NCI-H187 treated with DMSO at 0.1 percent for 48 hours (cell line): ENCODE data around the gene CLIC6.

Experiments
- DNase-seq: peaks from one replicate; lab custom pipeline; 2025; lab: John Stamatoyannopoulos, UW

The CLIC6 gene

DNA sequence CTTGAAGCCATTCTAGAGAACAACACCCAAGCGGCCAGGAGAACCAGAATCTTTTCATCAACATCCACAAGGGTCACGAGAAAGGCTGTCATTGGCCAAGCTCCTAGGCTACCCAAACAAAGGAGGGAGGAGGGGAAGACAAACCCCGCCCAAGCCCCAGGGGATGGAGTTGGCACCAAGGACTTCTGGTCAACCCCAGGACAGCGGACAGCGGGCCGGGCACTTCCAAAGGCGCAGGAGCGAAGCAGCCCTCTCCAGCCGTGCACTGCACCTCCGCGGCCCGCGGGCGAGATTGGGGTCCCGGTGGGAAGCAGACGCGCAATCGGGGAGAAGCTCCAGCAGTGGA, at the start of gene CLIC6:
Gene CLIC6, plus strand, starts transcription at position 192 of the 346 bp plus-strand sequence. CDS start 395 bp downstream, outside the sequence.
- DNase-seq: no peak

DNA sequence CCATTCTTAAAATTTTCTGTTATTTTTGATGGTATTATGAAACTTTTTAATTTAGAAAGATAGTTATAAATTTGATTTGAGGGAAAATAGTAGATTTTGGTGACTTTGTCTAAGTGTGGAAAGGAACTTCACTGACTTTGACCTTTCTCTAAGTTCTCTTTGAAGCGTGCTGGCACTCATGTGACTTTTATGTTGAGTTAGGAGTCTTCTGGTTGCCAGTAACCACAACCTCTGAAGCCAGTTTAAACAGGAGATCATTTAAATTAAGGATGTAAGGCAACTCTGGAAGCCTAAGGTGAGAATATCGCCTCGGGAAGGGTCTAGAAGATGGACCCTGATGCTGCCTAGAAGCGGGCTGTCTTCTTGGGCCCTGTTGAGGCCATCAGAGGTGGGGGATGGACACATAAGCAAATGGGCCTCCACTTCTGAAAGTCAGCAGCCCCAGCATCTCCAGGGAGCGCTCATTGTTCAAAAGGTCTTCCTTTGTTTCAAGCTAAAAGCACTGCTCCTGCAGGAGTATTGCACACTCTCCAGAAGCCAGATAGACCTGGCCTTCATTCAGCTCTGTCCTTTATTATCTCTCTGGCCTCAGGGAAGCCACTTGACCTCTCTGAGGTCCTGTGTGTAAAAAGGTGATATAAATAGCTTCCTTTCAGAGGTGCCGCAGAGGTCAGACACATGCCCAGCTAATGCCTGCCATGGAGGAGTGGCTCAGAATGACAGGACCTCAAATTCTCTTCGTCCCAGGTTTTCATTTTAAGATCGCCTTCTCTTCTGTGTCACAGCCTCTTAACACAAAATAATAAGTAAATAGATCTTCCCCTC, 48.7 kb upstream of the CLIC6 start:
- DNase-seq: no peak

DNA sequence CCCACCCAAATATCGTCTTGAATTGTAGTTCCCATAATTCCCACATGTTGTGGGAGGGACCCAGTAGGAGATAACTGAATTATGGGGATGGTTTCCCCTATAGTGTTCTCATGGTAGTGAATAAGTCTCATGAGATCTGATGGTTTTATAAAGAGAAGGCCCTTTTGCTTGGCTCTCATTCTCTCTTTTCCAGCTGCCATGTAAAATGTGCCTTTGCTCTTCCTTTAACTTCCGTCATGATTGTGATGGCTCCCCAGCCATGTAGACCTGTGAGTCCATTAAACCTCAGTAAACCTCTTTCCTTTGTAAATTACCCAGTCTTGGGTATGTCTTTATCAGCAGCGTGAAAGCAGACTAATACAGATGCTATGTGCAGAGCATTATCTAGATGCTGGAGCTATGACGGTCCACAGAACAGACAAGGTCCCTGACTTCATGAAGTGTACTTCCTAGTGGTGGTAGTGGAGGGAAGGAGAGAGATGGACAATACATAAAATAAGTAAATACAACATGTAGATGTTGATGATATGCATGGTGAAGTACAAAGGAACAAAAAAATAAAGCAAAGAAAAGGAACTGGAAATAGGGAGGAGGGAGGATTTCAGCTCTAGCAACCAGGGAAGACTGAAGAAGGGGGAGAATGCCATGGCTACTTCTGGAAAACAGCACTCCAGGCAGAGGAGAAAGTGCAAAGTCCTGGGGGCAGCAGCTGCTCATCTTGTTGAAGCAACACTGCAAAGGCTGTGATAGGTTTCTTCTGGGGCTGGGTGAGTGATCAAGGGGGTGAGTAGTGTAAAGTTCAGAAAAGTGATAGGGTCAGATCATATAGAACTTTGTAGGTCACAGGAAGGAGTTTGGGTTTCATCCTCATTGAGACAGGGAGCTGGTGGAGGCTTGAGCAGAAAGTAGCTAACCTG, 47.1 kb upstream of the CLIC6 start:
- no peak for DNase-seq

DNA sequence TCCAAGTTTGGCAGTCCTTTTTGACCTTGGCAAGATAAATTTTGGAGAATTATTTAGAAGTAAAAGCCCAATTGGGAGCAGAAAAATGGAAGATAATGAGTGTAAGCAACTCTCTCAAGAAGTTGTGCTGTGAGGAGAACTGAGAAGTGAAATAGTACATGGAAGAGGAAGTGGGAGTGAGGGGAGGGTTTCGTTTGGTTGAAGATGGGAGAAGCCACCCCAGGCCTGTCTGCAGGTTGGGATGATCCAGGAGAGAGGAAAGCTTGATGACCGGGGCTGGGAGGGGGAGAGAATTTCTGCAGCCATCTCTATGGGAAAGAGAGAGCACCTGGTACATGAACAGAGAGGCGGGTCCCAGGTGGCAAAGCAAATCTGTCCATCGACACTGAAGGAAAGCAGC, 45.3 kb upstream of the CLIC6 start:
- DNase-seq: no peak

DNA sequence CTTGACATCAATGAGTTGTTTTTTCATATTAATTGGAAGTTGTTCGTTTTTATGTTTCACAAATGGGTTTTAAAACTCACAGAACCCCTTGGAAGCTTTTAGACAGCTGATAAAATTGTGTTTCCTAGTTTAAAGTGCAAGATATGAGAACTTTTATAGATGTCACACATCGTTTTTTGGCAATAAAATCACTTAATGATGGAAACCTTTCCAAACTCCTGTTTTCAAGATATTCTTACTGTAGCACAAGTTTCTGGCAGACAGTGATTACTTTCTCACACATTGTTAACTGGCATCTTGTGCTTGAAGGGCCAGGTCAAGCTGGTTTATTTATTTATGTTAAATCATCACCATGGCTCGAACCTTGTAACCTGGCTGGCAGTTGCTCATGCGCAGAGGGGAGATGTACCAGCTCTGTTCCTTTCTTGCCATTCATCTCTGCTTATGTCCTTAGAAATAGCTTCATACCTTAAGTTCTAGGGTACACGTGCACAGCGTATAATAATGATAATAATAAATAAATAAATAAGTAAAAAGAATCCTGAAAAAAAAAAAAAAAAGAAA, 43.7 kb upstream of the CLIC6 start:
- no peak for DNase-seq

DNA sequence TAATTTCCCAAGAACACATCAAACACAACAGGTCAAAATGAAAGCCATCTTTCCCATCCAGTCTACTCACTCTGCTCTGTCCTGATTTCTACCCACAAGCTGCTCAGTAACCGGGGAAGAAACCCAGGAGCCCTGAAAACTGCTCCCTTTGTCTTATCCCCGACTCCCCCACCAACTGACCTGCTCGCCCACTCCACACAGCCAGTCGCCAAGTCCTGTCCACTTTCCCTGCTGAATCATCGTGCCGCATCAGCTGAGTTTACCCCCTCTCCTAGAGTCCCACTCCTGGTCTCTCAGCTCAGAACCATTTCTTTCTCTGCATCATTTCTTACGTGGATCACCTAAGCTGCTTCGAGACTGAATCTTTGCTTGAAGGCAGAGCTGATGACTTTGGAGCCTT, 42.7 kb upstream of the CLIC6 start:
- DNase-seq: no peak

DNA sequence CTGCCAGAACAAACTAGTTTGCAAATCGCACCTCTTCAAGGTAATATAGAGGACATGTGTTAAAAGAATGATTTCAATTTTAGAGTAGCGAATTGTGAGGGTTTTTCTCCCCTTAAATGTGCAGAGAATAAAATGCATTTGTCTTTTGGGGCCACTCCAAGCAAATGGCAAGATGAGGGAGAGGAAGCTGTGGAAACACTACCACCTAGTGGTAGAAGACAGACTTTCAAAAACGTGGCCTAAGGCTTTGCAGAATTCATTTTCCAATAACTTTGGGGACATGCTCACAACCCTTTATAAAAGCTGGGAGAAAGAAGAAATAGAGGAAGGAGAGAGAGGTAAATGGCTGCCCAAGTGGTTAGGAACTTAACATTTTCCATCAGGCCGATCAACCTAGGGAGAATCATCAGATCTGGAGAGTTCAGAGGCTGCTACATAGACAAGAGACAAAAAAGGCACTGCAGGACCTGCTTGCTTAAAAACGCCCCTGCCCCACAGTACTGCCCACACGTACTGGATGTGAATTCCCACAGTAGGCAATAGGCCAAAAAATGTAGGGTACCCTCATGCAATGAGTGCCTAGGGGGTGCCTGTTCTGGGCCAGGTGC, 38.2 kb upstream of the CLIC6 start:
- peak; percentile 43 for DNase-seq

DNA sequence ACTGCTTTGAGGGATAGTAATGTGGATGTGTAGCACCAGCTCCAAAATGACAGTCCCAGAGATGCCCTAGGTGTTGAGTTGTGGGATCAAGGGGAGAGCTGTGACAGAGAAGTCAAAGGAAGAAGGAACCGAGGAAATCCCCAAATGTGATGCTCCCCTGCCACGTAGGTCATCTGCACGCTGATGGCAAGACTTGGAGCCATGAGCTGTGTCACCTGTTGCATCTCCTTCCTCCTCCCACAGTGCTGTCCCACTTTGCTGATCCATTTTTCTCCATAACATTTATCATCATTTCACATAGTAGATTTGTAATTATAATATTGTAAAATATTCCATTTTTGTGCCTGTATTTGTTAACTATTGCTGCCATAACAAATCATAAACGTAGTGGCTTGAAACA, 36.3 kb upstream of the CLIC6 start:
- no peak for DNase-seq

DNA sequence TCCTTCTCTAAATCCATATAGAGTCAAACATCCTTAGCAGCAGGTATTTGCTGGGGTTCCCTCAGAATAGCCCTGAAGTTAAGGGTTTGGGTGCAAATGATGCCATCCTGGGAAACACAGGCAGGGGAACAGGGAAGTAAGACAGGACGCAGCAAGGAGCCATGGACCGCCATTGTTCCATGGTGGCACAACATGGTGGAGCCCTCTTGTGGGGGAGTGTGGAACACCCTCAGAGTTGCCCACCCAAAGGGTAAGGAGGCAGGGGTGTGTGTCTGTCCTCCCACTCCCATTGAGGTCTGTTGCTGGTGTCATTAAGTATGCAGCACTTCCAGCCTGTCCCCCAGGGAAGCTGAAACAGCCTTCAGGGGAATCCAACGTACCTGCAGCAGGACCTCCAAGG, 33.5 kb upstream of the CLIC6 start:
- no peak for DNase-seq

DNA sequence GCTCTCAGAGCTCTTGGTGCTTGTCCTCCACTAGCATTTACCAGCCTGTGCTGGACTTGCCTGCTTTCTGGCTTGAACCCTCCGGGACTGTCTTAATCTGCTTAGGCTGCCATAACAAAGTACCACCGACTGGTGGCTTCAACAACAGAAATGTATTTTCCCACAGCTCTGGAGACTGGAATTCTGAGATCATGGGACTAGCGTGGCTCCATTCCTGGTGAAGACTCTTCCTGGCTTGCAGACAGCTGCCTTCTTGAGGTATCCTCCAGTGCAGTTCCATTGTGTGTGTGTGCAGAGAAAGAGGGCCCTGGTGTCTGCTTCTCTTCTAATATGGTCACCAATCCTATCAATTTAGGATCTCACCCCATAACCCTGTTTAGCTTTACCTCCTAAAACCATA, 31.8 kb upstream of the CLIC6 start:
- DNase-seq: no peak

DNA sequence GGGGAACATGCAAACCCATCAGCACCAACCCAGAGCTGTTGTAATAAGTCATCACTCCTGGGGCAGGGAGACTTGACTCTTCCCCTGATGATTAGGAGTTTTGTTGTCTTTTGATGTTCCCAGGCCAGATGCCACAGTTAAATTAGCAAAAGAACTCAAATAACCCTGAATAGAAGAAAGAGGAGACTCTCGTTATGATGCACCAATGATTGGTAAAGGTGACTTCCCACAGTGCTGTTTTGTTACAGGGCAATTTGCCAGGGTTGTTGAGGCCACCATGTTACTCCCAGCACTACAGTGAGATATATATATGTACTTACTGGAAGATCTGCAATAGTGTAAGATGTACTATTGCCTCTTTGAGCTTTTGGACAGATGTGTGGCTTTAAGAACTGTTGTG, 29.5 kb upstream of the CLIC6 start:
- DNase-seq: no peak

DNA sequence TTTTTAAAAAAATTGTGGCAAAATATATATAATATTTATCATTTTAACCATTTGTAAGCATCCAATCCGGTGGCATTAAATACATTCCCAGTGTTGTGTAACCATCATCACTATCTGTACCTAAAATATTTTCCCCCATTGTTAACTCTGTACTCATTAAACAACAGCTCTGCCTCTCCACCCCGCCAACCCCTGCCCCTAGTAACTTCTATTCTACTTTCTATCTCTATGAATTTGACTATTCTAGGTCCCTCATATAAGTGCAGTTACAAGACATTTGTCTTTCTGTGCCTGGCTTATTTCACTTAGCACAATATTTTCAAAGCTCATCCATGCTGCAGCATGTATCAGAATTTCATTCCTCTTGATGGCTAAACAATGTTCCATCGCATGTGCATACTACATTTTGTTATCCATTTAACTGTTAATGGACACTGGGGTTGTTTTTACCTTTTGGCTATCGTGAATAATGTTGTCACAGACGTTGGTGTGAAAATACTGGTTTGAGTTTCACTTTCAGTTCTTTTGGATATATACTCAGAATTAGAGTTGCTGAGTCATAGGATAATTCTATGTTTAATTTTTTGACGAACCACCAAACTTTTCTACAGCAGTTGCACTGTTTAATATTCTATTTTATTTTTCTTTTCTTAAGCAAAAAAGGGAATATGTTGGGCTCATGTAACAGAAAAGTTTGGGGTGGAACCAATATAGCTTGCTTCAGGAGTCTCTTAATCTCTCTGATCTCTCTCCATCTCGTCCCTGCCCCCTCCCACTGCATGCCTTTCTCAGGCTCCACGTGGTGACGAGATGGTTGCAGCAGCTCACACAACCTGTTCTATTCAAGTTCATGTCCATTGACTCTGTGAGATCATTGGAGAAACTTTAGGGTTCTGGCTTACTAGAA, 28.7 kb upstream of the CLIC6 start:
- no peak for DNase-seq

DNA sequence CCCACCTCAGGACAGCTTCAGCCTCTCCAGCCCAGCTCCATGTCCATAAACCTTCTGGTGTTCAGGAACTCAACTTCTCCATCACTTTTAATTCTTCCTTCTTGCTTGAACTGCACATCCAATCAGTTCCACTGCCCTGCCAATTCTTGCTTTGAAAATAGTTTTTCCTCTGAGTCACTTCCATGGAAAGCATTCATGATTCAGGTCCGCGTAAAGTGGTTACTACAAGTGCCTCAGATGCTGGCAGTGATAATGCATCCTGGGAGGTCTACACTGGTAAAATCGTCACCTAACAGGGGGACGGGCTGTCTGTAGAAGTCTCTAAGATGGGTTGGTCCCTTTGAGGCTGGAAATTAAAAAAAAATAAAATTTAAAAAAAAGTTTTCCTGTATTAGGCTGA, 27.9 kb upstream of the CLIC6 start:
- DNase-seq: no peak

DNA sequence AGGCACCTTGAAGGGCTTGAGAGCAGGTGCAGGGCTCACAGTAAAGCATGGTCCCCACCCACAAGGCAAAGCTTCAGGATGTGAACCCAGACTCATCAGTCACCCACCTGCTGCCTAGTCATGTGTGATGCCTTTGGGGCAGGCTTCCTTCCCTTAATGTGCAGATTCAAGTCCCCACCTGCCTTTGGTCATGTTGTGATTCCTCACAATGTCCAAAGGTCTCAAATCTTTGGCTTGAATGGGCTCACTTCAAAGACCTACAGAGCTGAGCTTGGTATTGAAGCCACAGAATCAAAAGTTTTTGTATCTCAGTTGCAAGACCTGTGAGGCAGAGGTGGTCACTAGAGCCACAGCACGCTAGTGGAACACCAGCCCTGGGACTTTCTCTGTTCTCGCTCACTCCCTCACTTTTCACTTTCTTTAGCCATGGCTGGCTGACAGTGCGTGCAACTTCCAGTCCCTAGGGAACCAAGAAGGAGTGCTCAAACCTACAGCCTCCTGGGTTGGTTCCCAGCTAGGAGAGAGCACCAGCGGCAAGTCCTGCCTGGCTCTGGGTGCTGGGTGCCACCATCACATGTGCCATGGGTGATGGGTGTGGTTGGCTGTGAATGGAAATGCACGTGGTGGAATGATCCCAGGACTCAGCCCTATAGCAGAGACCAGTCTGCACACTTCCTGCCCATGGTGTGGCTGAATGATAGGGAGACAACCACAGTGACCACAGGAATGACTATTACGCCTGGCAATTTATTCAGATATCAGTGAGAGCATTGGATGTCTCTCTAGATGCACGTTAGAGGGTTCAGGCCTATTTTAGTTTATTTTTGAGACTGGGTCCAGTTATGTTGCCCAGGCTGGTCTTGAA, 26.4 kb upstream of the CLIC6 start:
- no peak for DNase-seq

DNA sequence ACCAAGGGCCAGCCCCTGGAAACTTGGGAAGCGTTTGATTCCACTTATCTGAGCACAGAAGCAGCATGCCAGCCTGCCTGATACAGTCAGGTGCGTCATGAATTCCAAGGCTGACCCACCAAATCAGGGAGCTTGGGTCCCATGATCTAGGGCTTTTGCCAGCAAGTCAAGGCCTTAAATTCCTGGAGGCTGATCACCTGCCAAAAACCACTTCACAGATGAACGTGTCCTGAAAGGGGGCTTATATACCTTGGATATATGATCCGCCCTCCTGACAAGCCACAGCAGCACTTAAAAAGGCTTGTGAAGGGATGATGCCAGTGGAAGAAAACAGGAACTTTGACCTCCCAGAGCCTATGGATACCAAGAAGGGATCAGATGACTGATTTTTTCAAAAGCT, 24.0 kb upstream of the CLIC6 start:
- DNase-seq: no peak

DNA sequence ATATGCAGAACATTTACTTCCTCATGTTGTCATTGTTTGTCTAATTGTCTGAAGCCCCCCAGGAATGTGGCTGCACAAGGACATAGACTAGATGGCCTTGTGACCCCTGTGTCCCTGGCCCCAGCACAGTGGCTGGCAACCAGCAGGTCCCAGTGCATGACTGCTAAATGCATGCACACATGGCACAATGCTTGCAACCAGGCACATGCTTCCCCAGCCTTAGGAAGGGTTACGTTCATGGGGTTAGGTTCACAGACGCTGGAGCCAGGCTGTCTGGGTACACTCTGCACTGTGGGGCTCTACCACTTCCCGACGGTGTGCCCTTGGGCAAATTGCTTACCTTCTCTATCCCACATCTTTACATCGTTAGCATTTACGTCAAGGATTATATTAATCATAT, 21.2 kb upstream of the CLIC6 start:
- no peak for DNase-seq

DNA sequence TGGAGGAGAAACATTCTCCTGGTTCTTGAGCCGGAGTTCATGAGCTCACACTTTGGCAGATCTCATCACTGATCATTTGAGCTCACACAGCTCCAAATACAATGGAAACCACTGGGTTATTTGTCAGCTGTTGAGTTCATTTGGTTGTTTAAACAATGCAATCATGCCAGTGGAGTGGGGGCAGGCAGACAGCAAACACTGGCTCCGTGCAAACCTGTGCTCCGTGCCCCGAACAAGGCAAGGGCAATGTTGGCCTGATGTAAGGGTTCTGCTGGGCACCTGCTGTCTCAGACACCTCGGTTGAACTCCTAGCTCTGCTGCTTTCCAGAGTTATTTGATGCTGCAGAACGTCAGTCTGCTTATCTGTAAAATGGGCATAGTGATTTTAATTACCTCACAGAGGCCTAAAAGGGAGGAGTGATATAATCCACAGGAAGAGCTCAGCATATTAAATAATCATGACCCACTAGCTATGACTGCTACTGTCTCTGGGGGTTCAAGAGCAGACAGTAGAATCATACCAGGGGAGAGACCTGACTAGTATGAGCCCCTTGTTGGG, 20.0 kb upstream of the CLIC6 start:
- no peak for DNase-seq

DNA sequence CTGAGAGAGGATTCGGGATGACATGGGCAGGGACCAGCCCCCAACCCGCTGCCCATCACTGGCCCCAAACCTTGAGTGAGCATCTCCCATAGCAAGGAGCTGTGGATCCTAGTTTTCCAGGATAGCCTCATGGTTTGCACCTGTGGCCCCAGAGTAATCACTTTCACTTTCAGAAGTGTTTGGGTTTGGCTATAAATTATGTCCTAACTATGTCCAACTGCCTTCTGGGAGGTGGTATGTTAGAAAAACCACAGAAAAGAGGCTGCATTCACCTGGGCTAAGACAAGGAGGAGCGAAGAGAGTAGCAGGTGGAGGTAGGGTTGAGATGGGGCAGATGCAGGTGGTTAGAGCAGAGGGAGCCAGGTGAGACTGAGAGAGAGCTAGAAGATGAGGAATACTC, 19.4 kb upstream of the CLIC6 start:
- DNase-seq: peak; percentile 96

DNA sequence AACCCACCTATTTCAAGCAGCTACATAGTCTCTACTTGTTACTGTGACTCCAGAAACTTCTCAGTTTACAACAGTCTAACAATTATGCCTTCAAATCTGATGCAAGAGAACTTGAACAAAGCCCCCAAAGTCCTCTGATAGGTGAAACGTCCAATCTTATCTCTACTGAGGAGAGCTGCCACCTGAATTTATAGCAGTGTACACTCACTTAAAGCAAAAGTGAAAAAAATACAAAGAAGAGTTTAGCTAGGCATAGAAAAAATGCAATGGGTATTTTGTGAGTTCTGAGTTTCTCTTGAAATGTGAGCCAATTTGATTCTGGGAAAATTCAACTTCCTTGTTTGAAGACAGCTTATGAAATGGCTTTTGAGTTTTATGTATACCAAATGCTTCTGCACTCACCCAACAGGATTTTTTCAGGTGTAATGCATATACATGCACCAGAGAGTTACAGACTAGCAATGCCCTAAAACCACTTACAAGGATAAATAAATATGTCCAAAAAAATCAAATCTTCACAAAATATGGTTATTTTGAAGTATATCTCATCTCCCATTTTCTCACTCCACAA, 17.8 kb upstream of the CLIC6 start:
- no peak for DNase-seq

DNA sequence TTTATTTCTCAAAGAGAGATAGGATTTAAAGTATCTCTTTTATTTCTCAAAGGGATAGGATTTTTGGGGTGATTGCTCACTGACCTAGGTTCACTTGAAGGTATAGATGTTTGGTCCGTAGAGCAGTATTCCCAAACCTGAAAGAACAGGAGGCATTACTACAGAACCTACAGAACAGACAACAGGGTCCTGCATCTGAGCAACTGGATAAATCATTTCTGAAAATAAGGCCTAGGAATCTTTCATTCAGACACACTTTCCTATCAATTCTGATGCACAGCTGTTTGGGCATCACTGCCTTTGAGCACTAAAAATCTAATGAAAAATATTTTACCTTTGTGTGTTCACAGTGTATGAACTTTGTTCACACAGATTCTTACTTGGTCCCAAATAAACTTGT, 17.2 kb upstream of the CLIC6 start:
- no peak for DNase-seq
